CD8-positive, alpha-beta memory T cell (primary cell): Measurements from ENCODE around the gene PBX3. TPM values are rescaled to one million over a fixed set of nuclear protein-coding genes. Genes with fewer than 3 reads are reported as not detected.

Experiments
- CTCF ChIA-PET: fragments of 350-600 bp; sonication (Branson Sonifier 250); formaldehyde crosslinking; loops from one replicate; lab custom pipeline; 2021; ENCODE audit warnings: antibody characterized with exemption; lab: Charles Lee
- POLR2A ChIA-PET: fragments of 350-600 bp; sonication (Branson Sonifier 250); formaldehyde crosslinking; loops from one replicate; lab custom pipeline; 2021; ENCODE audit warnings: antibody characterized with exemption; lab: Charles Lee
- DNase-seq, 5 donors: peaks; one replicate each; pipeline versions ENCODE4 v3.0.0 to v3.0.0-alpha.2; 2020 to 2022; ENCODE audit warnings: mixed read lengths in 1 of 5
- H3K27ac ChIP-seq: one replicate; pipeline ENCODE4 v1.7.0; 2013; ENCODE audit warnings: low read depth, mild to moderate bottlenecking, low read length, moderate library complexity
- H3K27me3 ChIP-seq: 2 replicates; pipeline ENCODE4 v1.7.0; 2013; ENCODE audit warnings: low read length, mild to moderate bottlenecking; ENCODE audit not compliant: insufficient read depth, poor library complexity, severe bottlenecking
- H3K36me3 ChIP-seq: 2 replicates; pipeline ENCODE4 v1.7.0; 2013; ENCODE audit warnings: mild to moderate bottlenecking, low read length, moderate library complexity; ENCODE audit not compliant: insufficient read depth
- H3K4me1 ChIP-seq: 2 replicates; pipeline ENCODE4 v1.7.0; 2013; ENCODE audit warnings: mild to moderate bottlenecking, low read length, moderate library complexity; ENCODE audit not compliant: insufficient read depth
- H3K4me3 ChIP-seq: 2 replicates; pipeline ENCODE4 v1.7.0; 2013; ENCODE audit warnings: mild to moderate bottlenecking, low read length
- H3K9me3 ChIP-seq: 2 replicates; pipeline ENCODE4 v1.7.0; 2013; ENCODE audit warnings: mild to moderate bottlenecking, low read length
- H3K27ac Mint-ChIP-seq, 8 donors: one replicate each; pipeline ENCODE4 v1.8.0; 2020 to 2021; ENCODE audit warnings: mixed read lengths in 8 of 8, mild to moderate bottlenecking in 6 of 8, inconsistent platforms in 3 of 8, moderate library complexity in 3 of 8
- H3K27me3 Mint-ChIP-seq, 2 donors: one replicate each; pipeline ENCODE4 v1.8.0; 2020 to 2021; ENCODE audit warnings: mixed read lengths in 2 of 2, mild to moderate bottlenecking in 1 of 2, moderate library complexity in 1 of 2
- H3K36me3 Mint-ChIP-seq, 3 donors: one replicate each; pipeline ENCODE4 v1.8.0; 2020 to 2021; ENCODE audit warnings: mixed read lengths in 3 of 3, inconsistent platforms in 1 of 3, mild to moderate bottlenecking in 1 of 3
- H3K4me1 Mint-ChIP-seq, 3 donors: one replicate each; pipeline ENCODE4 v1.8.0; 2020 to 2021; ENCODE audit warnings: mixed read lengths in 3 of 3, inconsistent platforms in 1 of 3, mild to moderate bottlenecking in 1 of 3
- H3K4me3 Mint-ChIP-seq, 7 donors: one replicate each; pipeline ENCODE4 v1.8.0; 2020 to 2021; ENCODE audit warnings: mixed read lengths in 7 of 7, mild to moderate bottlenecking in 6 of 7, moderate library complexity in 4 of 7, inconsistent platforms in 2 of 7
- H3K9me3 Mint-ChIP-seq, 5 donors: one replicate each; pipeline ENCODE4 v1.8.0; 2020 to 2022; ENCODE audit warnings: mixed read lengths in 5 of 5, mild to moderate bottlenecking in 3 of 5, moderate library complexity in 2 of 5, inconsistent platforms in 1 of 5
- polyA plus RNA-seq: library from polyadenylated mRNA; unstranded; fragments of 300-500 nt; fragmentation: Illumina TruSeq; gene quantifications from one replicate; pipeline ENCODE4 v1.2.3, GENCODE V29; 2021
- total RNA-seq, 2 experiments: library from RNA; stranded (reverse); gene quantifications; one replicate each; pipeline ENCODE4 v1.2.3, GENCODE V29; 2021

Gene PBX3
- total and polyA plus RNA-seq, 3 experiments from 2014 or later, result 4.6 to 13.4 (median 12.8) TPM

- CTCF ChIA-PET, result no interaction called here
- no peaks in the 10 kb centered on the region for H3K9me3 Mint-ChIP-seq
These were observed 147.4 kb downstream of the PBX3 start for GRCh38 chr9:125894566-125894965.

GRCh38 chr9:125896404-125896803 is 149.2 kb downstream of the PBX3 start:
- Histone ChIP-seq H3K9me3 (no peaks in the 10 kb centered on the region), H3K4me1 (no peaks in the 10 kb centered on the region), H3K36me3 (no peaks in the 10 kb centered on the region), H3K4me3 (no peak overlapping the region), H3K27me3 (no peaks in the 10 kb centered on the region), H3K27ac (no peak overlapping the region)
- H3K4me3 Mint-ChIP-seq, result no peak overlapping the region
- no peaks in the 10 kb centered on the region for H3K27me3 Mint-ChIP-seq
- ChIA-PET POLR2A (no interaction called here), CTCF (no interaction called here)
- no peaks in the 10 kb centered on the region for H3K9me3 Mint-ChIP-seq
- no peak for DNase-seq
- no peaks in the 10 kb centered on the region for H3K36me3 Mint-ChIP-seq
- peaks cover 0 to 2% (median 1%) of the 10 kb centered on the region in 3 donors for H3K4me1 Mint-ChIP-seq
- H3K27ac Mint-ChIP-seq, result no peak overlapping the region

More at GRCh38 chr9:125894566-125894965, 147.4 kb downstream of the PBX3 start:
- POLR2A ChIA-PET, result no interaction called here
- H3K27ac ChIP-seq, result no peak overlapping the region
- no peaks in the 10 kb centered on the region for H3K4me1 ChIP-seq
- H3K36me3 ChIP-seq, result no peaks in the 10 kb centered on the region
- no peak for DNase-seq
- H3K27me3 Mint-ChIP-seq, result peaks cover 6 to 7% of the 10 kb centered on the region in 2 donors
- peaks cover 4% of the 10 kb centered on the region for H3K27me3 ChIP-seq
- H3K4me3 ChIP-seq, result no peak overlapping the region
- peaks cover 2 to 10% (median 5%) of the 10 kb centered on the region in 3 donors for H3K4me1 Mint-ChIP-seq
- no peaks in the 10 kb centered on the region for H3K9me3 ChIP-seq
- no peak overlapping the region for H3K4me3 Mint-ChIP-seq
- H3K27ac Mint-ChIP-seq, result no peak overlapping the region
- H3K36me3 Mint-ChIP-seq, result no peaks in the 10 kb centered on the region

DNA sequence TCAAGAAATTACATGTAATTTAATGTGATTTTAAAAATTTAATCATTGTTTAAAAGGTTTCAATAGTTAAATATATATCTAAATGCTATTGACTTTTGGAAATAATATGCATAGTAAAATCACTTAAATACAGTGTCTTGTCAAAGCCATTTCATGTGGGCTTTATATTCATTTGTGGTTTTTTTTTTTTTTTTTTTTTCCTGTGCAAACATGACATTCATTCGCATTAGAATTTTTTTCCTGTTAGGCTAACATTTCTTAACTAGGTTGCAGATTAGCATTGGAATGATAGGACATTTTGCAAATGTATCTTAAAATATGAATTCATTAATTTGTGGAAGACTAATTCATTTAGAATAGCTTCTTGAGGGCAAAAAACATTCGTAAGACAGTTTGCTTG is 149.8 kb downstream of the PBX3 start:
- Histone ChIP-seq H3K9me3 (no peaks in the 10 kb centered on the region), H3K36me3 (no peaks in the 10 kb centered on the region), H3K27me3 (no peaks in the 10 kb centered on the region), H3K27ac (no peak overlapping the region), H3K4me1 (no peaks in the 10 kb centered on the region), H3K4me3 (no peak overlapping the region)
- POLR2A ChIA-PET, result no interaction called here
- peaks cover 0 to 2% (median 1%) of the 10 kb centered on the region in 3 donors for H3K4me1 Mint-ChIP-seq
- no peaks in the 10 kb centered on the region for H3K36me3 Mint-ChIP-seq
- H3K4me3 Mint-ChIP-seq, result no peak overlapping the region
- no peak overlapping the region for H3K27ac Mint-ChIP-seq
- H3K9me3 Mint-ChIP-seq, result no peaks in the 10 kb centered on the region
- no peaks in the 10 kb centered on the region for H3K27me3 Mint-ChIP-seq
- CTCF ChIA-PET, result no interaction called here
- DNase-seq, result no peak

GRCh38 chr9:125897481-125897880 is 150.3 kb downstream of the PBX3 start:
- Histone ChIP-seq H3K4me3 (no peak overlapping the region), H3K9me3 (no peaks in the 10 kb centered on the region), H3K27me3 (no peaks in the 10 kb centered on the region), H3K36me3 (no peaks in the 10 kb centered on the region), H3K4me1 (no peaks in the 10 kb centered on the region), H3K27ac (no peak overlapping the region)
- ChIA-PET POLR2A (no interaction called here), CTCF (no interaction called here)
- Mint-ChIP-seq H3K27me3 (no peaks in the 10 kb centered on the region), H3K9me3 (no peaks in the 10 kb centered on the region), H3K4me1 (peaks cover 0 to 2% (median 1%) of the 10 kb centered on the region in 3 donors), H3K36me3 (no peaks in the 10 kb centered on the region), H3K27ac (no peak overlapping the region), H3K4me3 (no peak overlapping the region)
- DNase-seq, result no peak

DNA sequence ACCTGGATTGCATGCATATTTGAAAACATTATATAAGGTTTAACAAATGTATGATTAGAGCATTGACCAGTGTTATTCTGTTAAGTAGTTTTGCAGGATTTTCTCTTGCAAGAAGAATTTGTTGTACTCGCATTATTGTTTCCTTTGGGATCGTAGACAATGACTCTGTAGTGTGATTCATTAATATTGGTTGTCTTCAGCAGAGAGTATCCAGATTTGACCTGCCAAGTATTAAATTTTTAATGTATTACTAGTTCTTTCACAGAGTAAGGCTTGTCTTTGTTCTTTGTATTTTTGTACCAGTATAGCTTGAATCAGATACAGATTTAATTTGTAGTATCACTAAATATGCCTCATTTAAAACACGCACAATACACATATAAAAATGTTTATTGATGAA is 155.0 kb downstream of the PBX3 start:
- CTCF ChIA-PET, result interaction anchor here (0.7 kb wide), 1 partner anchor 12 kb away, joined by 3 read pairs; no protein-coding TSS in a partner anchor
- H3K4me3 Mint-ChIP-seq, result no peak overlapping the region

GRCh38 chr9:125902831-125903512 is 155.8 kb downstream of the PBX3 start:
- Histone ChIP-seq H3K4me3 (no peak overlapping the region), H3K36me3 (no peaks in the 10 kb centered on the region), H3K27me3 (no peaks in the 10 kb centered on the region), H3K9me3 (no peaks in the 10 kb centered on the region), H3K4me1 (no peaks in the 10 kb centered on the region), H3K27ac (no peak overlapping the region)
- Mint-ChIP-seq H3K9me3 (no peaks in the 10 kb centered on the region), H3K27ac (no peak overlapping the region), H3K4me3 (no peak overlapping the region), H3K36me3 (no peaks in the 10 kb centered on the region), H3K4me1 (peaks cover 0 to 1% (median 0%) of the 10 kb centered on the region in 3 donors), H3K27me3 (no peaks in the 10 kb centered on the region)
- ChIA-PET POLR2A (no interaction called here), CTCF (no interaction called here)
- DNase-seq, result no peak

More for the DNA sequence above, 155.0 kb downstream of the PBX3 start:
- no peaks in the 10 kb centered on the region for H3K36me3 ChIP-seq
- no peak overlapping the region for H3K4me3 ChIP-seq
- POLR2A ChIA-PET, result no interaction called here
- Mint-ChIP-seq H3K27ac (no peak overlapping the region), H3K27me3 (no peaks in the 10 kb centered on the region), H3K9me3 (no peaks in the 10 kb centered on the region), H3K4me1 (peaks cover 0 to 1% (median 0%) of the 10 kb centered on the region in 3 donors), H3K36me3 (no peaks in the 10 kb centered on the region)
- no peaks in the 10 kb centered on the region for H3K27me3 ChIP-seq
- DNase-seq, result no peak
- no peaks in the 10 kb centered on the region for H3K4me1 ChIP-seq
- no peaks in the 10 kb centered on the region for H3K9me3 ChIP-seq
- H3K27ac ChIP-seq, result no peak overlapping the region

- Histone ChIP-seq H3K9me3 (no peaks in the 10 kb centered on the region), H3K27me3 (no peaks in the 10 kb centered on the region), H3K4me1 (no peaks in the 10 kb centered on the region), H3K27ac (no peak overlapping the region), H3K4me3 (no peak overlapping the region), H3K36me3 (no peaks in the 10 kb centered on the region)
- Mint-ChIP-seq H3K36me3 (no peaks in the 10 kb centered on the region), H3K4me3 (no peak overlapping the region), H3K27ac (no peak overlapping the region), H3K9me3 (no peaks in the 10 kb centered on the region), H3K4me1 (peaks cover 0 to 1% (median 0%) of the 10 kb centered on the region in 3 donors), H3K27me3 (no peaks in the 10 kb centered on the region)
- no peak for DNase-seq
- ChIA-PET CTCF (no interaction called here), POLR2A (no interaction called here)
These were observed 157.1 kb downstream of the PBX3 start for GRCh38 chr9:125904155-125904851.

GRCh38 chr9:125906144-125906543 is 159.0 kb downstream of the PBX3 start:
- Histone ChIP-seq H3K9me3 (no peaks in the 10 kb centered on the region), H3K27ac (no peak overlapping the region), H3K4me1 (no peaks in the 10 kb centered on the region), H3K4me3 (no peak overlapping the region), H3K27me3 (no peaks in the 10 kb centered on the region), H3K36me3 (no peaks in the 10 kb centered on the region)
- Mint-ChIP-seq H3K4me1 (no peaks in the 10 kb centered on the region), H3K4me3 (no peak overlapping the region), H3K9me3 (peaks cover 0 to 1% (median 0%) of the 10 kb centered on the region in 5 donors), H3K27me3 (no peaks in the 10 kb centered on the region), H3K36me3 (no peaks in the 10 kb centered on the region), H3K27ac (no peak overlapping the region)
- POLR2A ChIA-PET, result no interaction called here
- no peak for DNase-seq
- CTCF ChIA-PET, result no interaction called here
